ENCODE data around the gene LARP6.

Gene LARP6

DNA sequence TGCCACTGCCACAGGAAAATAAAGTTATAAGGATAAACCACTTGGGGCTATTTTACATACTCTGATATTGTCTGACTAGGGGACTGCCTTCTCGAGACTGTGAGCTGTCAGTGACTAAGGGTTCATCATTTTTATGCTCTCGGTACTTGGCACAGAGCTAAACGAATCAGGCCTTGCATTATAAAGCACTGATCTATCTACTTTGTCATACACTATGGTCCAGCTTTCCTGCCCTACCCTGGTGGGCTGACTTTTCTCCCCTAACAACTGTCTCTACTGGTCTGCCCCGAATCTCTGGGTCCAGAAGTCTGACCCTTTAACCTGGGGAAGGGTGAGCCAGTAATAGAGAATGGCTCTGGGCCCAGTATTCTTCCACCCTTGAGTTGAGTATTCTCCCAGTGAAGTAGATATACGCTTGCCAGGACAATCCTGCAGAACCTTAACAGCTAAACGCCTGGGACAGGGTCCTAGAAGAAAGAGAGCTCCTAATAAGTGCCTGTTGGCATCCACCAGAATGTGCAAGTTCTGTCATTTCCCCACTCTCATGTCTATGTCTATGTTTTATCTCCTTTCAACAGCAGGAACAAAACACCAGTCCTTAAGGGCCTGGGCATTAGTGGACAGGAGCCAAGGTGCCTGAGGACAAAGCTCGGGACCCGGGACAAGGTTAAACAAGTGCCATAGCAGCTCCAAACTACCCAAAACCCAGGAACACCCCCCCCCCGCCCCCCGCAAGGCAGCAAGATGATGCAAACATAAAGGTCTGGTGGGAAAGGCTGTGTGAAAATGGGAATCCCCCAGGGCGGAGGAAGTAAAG, 1.2 kb downstream of the LARP6 start:
- no peak overlapping the region for H3K4ac ChIP-seq (ENCODE audit: low read length)
- H3K27me3 ChIP-seq (ENCODE audit: control insufficient read depth in 3 of 3, insufficient read depth in 3 of 3, low read depth in 1 of 3, low read length in 3 of 3), result peaks cover 0 to 19% (median 0%) of the 10 kb centered on the region in 3 experiments
- H3K14ac ChIP-seq (ENCODE audit: low read length), result no peak overlapping the region
- peak overlapping the region; percentile 92 for H3K9ac ChIP-seq (ENCODE audit: low read depth, low read length, poor library complexity)
- no peak overlapping the region for H4K91ac ChIP-seq (ENCODE audit: low read depth, low read length, poor library complexity)
- H2AK5ac ChIP-seq (ENCODE audit: low read depth, low read length), result no peak overlapping the region
- peak overlapping the region; percentile 98 for H2AFZ ChIP-seq (ENCODE audit: low read length)
- no CpG with 5 or more reads among the region's 11 CpGs for WGBS, 2 donors (ENCODE audit: extremely low coverage in 2 of 2, insufficient read length in 2 of 2, insufficient replicate concordance in 1 of 2)
- no peak overlapping the region for H4K8ac ChIP-seq (ENCODE audit: low read depth, low read length)
- no peak overlapping the region for H3K18ac ChIP-seq (ENCODE audit: low read length)
- no peak for DNase-seq (ENCODE audit: low spot score)
- H3K4me2 ChIP-seq (ENCODE audit: insufficient read depth, low read length, poor library complexity, severe bottlenecking), result peak overlapping the region; percentile 78
- no peak overlapping the region for H2BK5ac ChIP-seq (ENCODE audit: low read length)
- H3K4me3 ChIP-seq (ENCODE audit: low read length in 2 of 2), result peak overlapping the region; percentile 76 to 98
- H3K4me1 ChIP-seq (ENCODE audit: control insufficient read depth in 2 of 2, insufficient read depth in 1 of 2, low read depth in 1 of 2, low read length in 2 of 2), result peaks cover 0 to 2% of the 10 kb centered on the region in 2 donors
- no peak overlapping the region for H2BK120ac ChIP-seq (ENCODE audit: low read depth, low read length)
- H3K79me1 ChIP-seq (ENCODE audit: low read depth, low read length), result no peaks in the 10 kb centered on the region
- H3K9me3 ChIP-seq (replicated peaks in 1 of 2; ENCODE audit: control insufficient read depth in 2 of 2, insufficient read depth in 1 of 2, low read depth in 1 of 2, low read length in 2 of 2), result no peaks in the 10 kb centered on the region
- H2BK12ac ChIP-seq (ENCODE audit: low read length), result no peak overlapping the region
- no peak overlapping the region for H2BK15ac ChIP-seq (ENCODE audit: low read length)
- H3K23ac ChIP-seq (ENCODE audit: low read depth, low read length, poor library complexity), result peak overlapping the region; percentile 52
- H3K27ac ChIP-seq (replicated peaks; ENCODE audit: low read length), result no peak overlapping the region
- peaks cover 0 to 18% of the 10 kb centered on the region in 2 donors for H3K36me3 ChIP-seq (replicated peaks in 1 of 2; ENCODE audit: control insufficient read depth in 2 of 2, insufficient read depth in 2 of 2, low read length in 2 of 2)

DNA sequence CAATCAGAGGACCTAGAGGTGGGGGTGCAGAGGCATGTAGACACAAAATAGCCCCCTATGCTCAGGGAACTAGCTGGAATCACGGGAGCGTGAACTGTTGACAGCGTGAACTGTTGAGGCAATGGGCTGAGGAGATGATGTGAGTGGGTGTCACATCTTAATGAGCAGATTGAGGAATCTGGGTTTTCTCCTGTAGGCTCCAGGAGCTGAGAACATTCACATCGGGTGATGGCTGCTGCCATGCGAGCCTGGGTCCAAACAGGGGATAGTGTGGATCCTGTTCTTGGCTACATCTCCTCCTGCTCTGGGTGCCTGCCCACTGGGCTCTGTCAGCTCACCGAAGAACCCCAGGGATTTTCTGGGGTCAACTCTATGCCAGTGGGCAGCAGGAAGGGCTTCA, 2.1 kb downstream of the LARP6 start:
- no peak overlapping the region for H2AK5ac ChIP-seq (ENCODE audit: low read depth, low read length)
- no CpG with 5 or more reads among the region's 6 CpGs for WGBS, 2 donors (ENCODE audit: extremely low coverage in 2 of 2, insufficient read length in 2 of 2, insufficient replicate concordance in 1 of 2)
- H3K14ac ChIP-seq (ENCODE audit: low read length), result no peak overlapping the region
- H3K9me3 ChIP-seq (replicated peaks in 1 of 2; ENCODE audit: control insufficient read depth in 2 of 2, insufficient read depth in 1 of 2, low read depth in 1 of 2, low read length in 2 of 2), result no peaks in the 10 kb centered on the region
- DNase-seq (ENCODE audit: low spot score), result no peak
- H3K4me3 ChIP-seq (ENCODE audit: low read length in 2 of 2), result no peak overlapping the region
- no peak overlapping the region for H3K4ac ChIP-seq (ENCODE audit: low read length)
- no peak overlapping the region for H3K23ac ChIP-seq (ENCODE audit: low read depth, low read length, poor library complexity)
- no peak overlapping the region for H4K91ac ChIP-seq (ENCODE audit: low read depth, low read length, poor library complexity)
- no peak overlapping the region for H2BK5ac ChIP-seq (ENCODE audit: low read length)
- no peak overlapping the region for H2BK15ac ChIP-seq (ENCODE audit: low read length)
- H4K8ac ChIP-seq (ENCODE audit: low read depth, low read length), result no peak overlapping the region
- no peak overlapping the region for H2AFZ ChIP-seq (ENCODE audit: low read length)
- no peak overlapping the region for H2BK12ac ChIP-seq (ENCODE audit: low read length)
- no peak overlapping the region for H3K4me2 ChIP-seq (ENCODE audit: insufficient read depth, low read length, poor library complexity, severe bottlenecking)
- H3K36me3 ChIP-seq (replicated peaks in 1 of 2; ENCODE audit: control insufficient read depth in 2 of 2, insufficient read depth in 2 of 2, low read length in 2 of 2), result peaks cover 0 to 18% of the 10 kb centered on the region in 2 donors
- H3K27me3 ChIP-seq (ENCODE audit: control insufficient read depth in 3 of 3, insufficient read depth in 3 of 3, low read depth in 1 of 3, low read length in 3 of 3), result peaks cover 0 to 15% (median 0%) of the 10 kb centered on the region in 3 experiments
- H3K27ac ChIP-seq (replicated peaks; ENCODE audit: low read length), result no peak overlapping the region
- H3K18ac ChIP-seq (ENCODE audit: low read length), result no peak overlapping the region
- no peaks in the 10 kb centered on the region for H3K79me1 ChIP-seq (ENCODE audit: low read depth, low read length)
- no peak overlapping the region for H2BK120ac ChIP-seq (ENCODE audit: low read depth, low read length)
- no peak overlapping the region for H3K9ac ChIP-seq (ENCODE audit: low read depth, low read length, poor library complexity)
- peaks cover 0 to 2% of the 10 kb centered on the region in 2 donors for H3K4me1 ChIP-seq (ENCODE audit: control insufficient read depth in 2 of 2, insufficient read depth in 1 of 2, low read depth in 1 of 2, low read length in 2 of 2)

DNA sequence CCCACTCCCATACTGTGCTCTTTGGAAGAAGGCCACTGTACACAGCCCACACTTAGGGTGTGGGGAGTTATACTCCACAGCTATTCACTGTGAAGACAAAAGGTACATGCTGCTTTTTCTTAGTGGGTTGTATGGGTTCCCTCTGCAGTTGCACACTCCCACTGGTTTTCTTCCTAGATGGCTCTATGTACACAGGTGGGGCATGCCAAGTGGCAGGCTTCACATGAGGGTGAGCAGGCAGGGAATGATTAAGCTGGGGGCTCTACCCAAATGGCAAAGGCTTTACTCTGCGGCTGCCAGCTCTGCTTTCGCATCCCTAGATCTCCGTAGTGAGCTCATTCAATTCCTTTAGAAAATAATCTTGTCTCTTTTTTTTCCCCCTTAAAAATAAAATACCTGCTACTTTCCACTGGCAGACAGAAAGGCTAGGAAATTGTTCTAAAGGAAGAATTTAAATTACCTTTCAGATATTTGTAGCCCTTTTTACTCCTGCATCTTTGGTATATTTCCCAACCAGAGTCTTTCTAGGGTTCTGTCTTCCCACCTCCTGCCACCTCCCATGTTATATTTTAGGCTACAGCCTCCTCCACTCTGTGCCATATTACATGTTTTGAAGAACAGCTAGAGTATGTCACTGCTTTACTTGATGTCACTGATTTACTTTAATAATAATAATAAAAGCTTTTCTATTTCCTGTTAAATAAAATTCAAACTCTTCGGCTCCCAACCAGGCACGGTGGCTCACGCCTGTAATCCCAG, 8.2 kb downstream of the LARP6 start:
- no peak overlapping the region for H2AFZ ChIP-seq (ENCODE audit: low read length)
- H2BK12ac ChIP-seq (ENCODE audit: low read length), result no peak overlapping the region
- no peak overlapping the region for H3K14ac ChIP-seq (ENCODE audit: low read length)
- no peak overlapping the region for H4K8ac ChIP-seq (ENCODE audit: low read depth, low read length)
- no CpG with 5 or more reads among the region's 6 CpGs for WGBS, 2 donors (ENCODE audit: extremely low coverage in 2 of 2, insufficient read length in 2 of 2, insufficient replicate concordance in 1 of 2)
- H2BK5ac ChIP-seq (ENCODE audit: low read length), result no peak overlapping the region
- no peak overlapping the region for H3K23ac ChIP-seq (ENCODE audit: low read depth, low read length, poor library complexity)
- H3K4me3 ChIP-seq (ENCODE audit: low read length in 2 of 2), result no peak overlapping the region
- no peak overlapping the region for H3K27ac ChIP-seq (replicated peaks; ENCODE audit: low read length)
- no peaks in the 10 kb centered on the region for H3K79me1 ChIP-seq (ENCODE audit: low read depth, low read length)
- no peak overlapping the region for H2AK5ac ChIP-seq (ENCODE audit: low read depth, low read length)
- H3K18ac ChIP-seq (ENCODE audit: low read length), result no peak overlapping the region
- H3K4me2 ChIP-seq (ENCODE audit: insufficient read depth, low read length, poor library complexity, severe bottlenecking), result no peak overlapping the region
- H3K27me3 ChIP-seq (ENCODE audit: control insufficient read depth in 3 of 3, insufficient read depth in 3 of 3, low read depth in 1 of 3, low read length in 3 of 3), result no peaks in the 10 kb centered on the region
- no peak overlapping the region for H2BK120ac ChIP-seq (ENCODE audit: low read depth, low read length)
- no peak overlapping the region for H2BK15ac ChIP-seq (ENCODE audit: low read length)
- DNase-seq (ENCODE audit: low spot score), result no peak
- H4K91ac ChIP-seq (ENCODE audit: low read depth, low read length, poor library complexity), result no peak overlapping the region
- no peaks in the 10 kb centered on the region for H3K4me1 ChIP-seq (ENCODE audit: control insufficient read depth in 2 of 2, insufficient read depth in 1 of 2, low read depth in 1 of 2, low read length in 2 of 2)
- no peak overlapping the region for H3K4ac ChIP-seq (ENCODE audit: low read length)
- H3K9me3 ChIP-seq (replicated peaks in 1 of 2; ENCODE audit: control insufficient read depth in 2 of 2, insufficient read depth in 1 of 2, low read depth in 1 of 2, low read length in 2 of 2), result no peaks in the 10 kb centered on the region
- peaks cover 0 to 6% of the 10 kb centered on the region in 2 donors for H3K36me3 ChIP-seq (replicated peaks in 1 of 2; ENCODE audit: control insufficient read depth in 2 of 2, insufficient read depth in 2 of 2, low read length in 2 of 2)
- H3K9ac ChIP-seq (ENCODE audit: low read depth, low read length, poor library complexity), result no peak overlapping the region

DNA sequence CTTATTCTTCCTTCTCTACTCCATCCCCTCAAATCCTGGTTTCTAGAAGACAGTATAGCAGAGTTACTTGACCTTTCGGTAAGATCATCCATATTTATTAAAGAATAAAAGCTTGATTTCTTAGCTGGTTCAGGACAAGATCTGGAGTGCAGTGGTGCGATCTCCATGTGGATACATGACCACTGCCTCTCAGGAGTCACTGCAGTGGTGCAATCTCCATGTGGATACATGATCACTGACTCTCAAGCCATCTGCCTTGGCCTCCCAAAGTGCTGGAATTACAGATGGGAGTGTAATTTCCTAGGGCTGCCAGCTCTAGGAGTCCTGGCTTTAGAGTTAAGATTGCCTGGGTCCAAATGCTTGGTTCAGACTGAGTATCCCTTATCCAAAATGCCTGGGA, 16.5 kb downstream of the LARP6 start:
- H2BK120ac ChIP-seq (ENCODE audit: low read depth, low read length), result no peak overlapping the region
- H3K4me1 ChIP-seq (ENCODE audit: control insufficient read depth in 2 of 2, insufficient read depth in 1 of 2, low read depth in 1 of 2, low read length in 2 of 2), result peaks cover 0 to 6% of the 10 kb centered on the region in 2 donors
- H3K4me2 ChIP-seq (ENCODE audit: insufficient read depth, low read length, poor library complexity, severe bottlenecking), result no peak overlapping the region
- no peak overlapping the region for H3K23ac ChIP-seq (ENCODE audit: low read depth, low read length, poor library complexity)
- no peak overlapping the region for H3K27ac ChIP-seq (replicated peaks; ENCODE audit: low read length)
- no CpG with 5 or more reads among the region's 2 CpGs for WGBS, 2 donors (ENCODE audit: extremely low coverage in 2 of 2, insufficient read length in 2 of 2, insufficient replicate concordance in 1 of 2)
- no peak for DNase-seq (ENCODE audit: low spot score)
- H3K4ac ChIP-seq (ENCODE audit: low read length), result no peak overlapping the region
- H2BK5ac ChIP-seq (ENCODE audit: low read length), result no peak overlapping the region
- no peak overlapping the region for H4K8ac ChIP-seq (ENCODE audit: low read depth, low read length)
- H4K91ac ChIP-seq (ENCODE audit: low read depth, low read length, poor library complexity), result no peak overlapping the region
- H3K9ac ChIP-seq (ENCODE audit: low read depth, low read length, poor library complexity), result no peak overlapping the region
- no peak overlapping the region for H3K4me3 ChIP-seq (ENCODE audit: low read length in 2 of 2)
- no peaks in the 10 kb centered on the region for H3K79me1 ChIP-seq (ENCODE audit: low read depth, low read length)
- no peak overlapping the region for H2AK5ac ChIP-seq (ENCODE audit: low read depth, low read length)
- H3K18ac ChIP-seq (ENCODE audit: low read length), result no peak overlapping the region
- H3K14ac ChIP-seq (ENCODE audit: low read length), result no peak overlapping the region
- peaks cover 9 to 37% of the 10 kb centered on the region in 2 donors for H3K36me3 ChIP-seq (replicated peaks in 1 of 2; ENCODE audit: control insufficient read depth in 2 of 2, insufficient read depth in 2 of 2, low read length in 2 of 2)
- no peaks in the 10 kb centered on the region for H3K27me3 ChIP-seq (ENCODE audit: control insufficient read depth in 3 of 3, insufficient read depth in 3 of 3, low read depth in 1 of 3, low read length in 3 of 3)
- no peak overlapping the region for H2AFZ ChIP-seq (ENCODE audit: low read length)
- peaks cover 0 to 5% of the 10 kb centered on the region in 2 donors for H3K9me3 ChIP-seq (replicated peaks in 1 of 2; ENCODE audit: control insufficient read depth in 2 of 2, insufficient read depth in 1 of 2, low read depth in 1 of 2, low read length in 2 of 2)
- no peak overlapping the region for H2BK12ac ChIP-seq (ENCODE audit: low read length)
- H2BK15ac ChIP-seq (ENCODE audit: low read length), result no peak overlapping the region

All from neuronal stem cell (in vitro differentiated cells).